NCI-H2081 (cell line): ENCODE results near the gene DNAI4.
"Not testable (repeated sequence)": the region's sequence is repeated elsewhere in the genome, so short reads cannot be mapped to it uniquely, and the experiment has no call there.

Experiments
- DNase-seq, 2 experiments: peaks; one replicate each; lab custom pipeline; 2025; lab: John Stamatoyannopoulos, UW

Gene DNAI4

DNA sequence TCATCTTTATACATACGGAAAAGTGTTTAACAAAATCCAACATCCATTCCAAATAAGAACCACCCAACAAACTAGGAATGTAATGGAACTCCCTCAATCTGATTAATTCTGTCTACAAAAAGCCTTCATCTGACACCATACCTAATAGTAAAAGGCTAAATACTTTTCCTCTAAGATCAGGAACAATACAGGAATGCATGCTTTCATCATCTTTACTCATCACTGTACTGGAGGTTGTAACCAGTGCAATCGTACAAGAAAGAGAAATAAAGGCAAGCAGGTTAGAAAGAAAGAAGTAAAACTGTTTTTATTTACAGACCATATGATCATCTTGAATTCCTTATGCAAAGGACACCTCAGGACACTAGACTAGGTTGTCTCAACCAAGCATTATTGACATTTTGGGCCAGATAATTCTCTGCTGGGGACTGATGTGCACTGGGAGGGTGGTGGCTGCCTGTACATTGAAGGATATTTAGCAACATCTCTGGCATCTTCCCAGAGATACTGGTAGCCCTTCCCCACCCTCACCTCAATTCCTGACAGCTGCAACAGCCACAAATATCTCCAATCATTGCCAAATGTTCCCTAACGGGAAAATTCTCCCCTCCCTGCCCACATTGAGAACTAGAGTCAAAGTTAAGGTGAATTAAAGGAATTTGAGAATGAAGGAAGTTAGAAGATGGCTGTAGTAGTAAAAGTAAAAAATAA is 93.0 kb downstream of the DNAI4 start:
- DNase-seq, result no peak

DNA sequence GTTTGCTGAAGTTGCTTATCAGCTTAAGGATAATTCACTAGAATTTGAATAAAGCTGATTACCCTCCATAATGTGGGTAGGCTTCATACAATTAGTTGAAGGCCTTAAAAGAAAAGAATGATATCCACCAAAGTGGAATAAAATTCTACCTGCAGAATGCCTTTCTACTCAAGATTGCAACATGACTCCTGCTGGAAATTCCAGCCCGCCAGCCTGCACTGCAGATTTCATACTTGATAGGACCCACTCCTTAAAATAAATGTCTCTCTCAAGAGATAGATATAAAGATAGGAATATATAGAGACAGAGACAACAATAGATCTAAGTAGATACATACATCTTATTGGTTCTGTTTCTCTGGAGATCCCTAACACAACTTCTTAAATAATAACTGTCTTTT is 99.9 kb downstream of the DNAI4 start:
- DNase-seq, result no peak

DNA sequence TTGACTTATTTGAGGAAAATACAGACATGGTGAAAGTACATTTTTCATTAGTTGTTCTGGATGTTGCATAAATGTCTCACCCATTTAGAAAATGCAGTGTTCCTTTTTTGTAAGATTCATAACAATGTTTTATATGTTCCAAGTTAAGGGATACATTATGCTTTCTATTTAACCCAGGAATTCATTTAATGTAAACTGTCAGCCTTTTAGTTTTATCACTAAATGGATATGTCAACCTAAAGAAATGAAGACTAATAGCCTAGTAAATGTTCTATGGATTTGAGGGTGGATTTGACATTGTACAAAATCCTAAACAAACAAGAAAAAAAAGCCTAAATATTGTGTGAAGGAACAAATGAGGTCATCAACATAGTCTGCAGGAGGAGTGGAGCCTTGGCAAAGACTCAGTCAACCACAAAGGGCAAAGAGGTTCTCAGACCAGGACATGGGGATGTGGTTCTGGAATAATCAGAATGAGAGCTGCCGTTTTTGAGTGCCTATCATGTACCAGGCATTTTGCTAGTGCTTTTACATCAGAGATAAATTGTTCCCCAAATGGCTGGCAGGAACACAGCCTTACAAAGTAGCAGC is 114.8 kb downstream of the DNAI4 start:
- DNase-seq, result peak in 1 of 2 experiments; percentile 18

DNA sequence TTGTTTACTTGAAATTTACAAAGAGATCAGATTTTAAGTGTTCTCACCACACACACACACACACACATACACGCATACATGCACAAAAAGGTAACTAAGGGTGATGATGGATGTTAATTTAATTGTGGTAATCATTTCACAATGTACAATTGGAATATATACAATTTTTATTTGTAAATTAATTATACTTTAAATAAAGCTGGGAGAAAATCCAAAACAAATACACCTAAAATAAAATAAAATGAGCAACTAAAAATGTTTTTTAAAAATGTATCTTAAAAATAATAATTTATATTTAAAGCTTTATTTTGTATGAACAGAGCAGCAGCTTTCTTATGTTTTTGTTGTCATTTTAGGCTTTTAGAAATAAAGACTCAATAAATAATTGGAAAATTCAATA is 115.4 kb downstream of the DNAI4 start:
- no peak for DNase-seq

DNA sequence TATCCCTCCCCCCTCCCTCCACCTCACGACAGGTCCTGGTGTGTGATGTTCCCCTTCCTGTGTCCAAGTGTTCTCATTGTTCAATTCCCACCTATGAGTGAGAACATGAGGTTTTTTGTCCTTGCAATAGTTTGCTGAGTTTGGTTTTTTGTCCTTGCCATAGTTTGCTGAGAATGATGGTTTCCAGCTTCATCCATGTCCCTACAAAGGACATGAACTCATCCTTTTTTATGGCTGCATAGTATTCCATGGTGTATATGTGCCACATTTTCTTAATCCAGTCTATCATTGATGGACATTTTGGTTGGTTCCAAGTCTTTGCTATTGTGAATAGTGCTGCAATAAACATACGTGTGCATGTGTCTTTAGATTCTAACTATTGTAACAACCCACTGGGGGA is 128.8 kb downstream of the DNAI4 start:
- not testable (repeated sequence) for DNase-seq

DNA sequence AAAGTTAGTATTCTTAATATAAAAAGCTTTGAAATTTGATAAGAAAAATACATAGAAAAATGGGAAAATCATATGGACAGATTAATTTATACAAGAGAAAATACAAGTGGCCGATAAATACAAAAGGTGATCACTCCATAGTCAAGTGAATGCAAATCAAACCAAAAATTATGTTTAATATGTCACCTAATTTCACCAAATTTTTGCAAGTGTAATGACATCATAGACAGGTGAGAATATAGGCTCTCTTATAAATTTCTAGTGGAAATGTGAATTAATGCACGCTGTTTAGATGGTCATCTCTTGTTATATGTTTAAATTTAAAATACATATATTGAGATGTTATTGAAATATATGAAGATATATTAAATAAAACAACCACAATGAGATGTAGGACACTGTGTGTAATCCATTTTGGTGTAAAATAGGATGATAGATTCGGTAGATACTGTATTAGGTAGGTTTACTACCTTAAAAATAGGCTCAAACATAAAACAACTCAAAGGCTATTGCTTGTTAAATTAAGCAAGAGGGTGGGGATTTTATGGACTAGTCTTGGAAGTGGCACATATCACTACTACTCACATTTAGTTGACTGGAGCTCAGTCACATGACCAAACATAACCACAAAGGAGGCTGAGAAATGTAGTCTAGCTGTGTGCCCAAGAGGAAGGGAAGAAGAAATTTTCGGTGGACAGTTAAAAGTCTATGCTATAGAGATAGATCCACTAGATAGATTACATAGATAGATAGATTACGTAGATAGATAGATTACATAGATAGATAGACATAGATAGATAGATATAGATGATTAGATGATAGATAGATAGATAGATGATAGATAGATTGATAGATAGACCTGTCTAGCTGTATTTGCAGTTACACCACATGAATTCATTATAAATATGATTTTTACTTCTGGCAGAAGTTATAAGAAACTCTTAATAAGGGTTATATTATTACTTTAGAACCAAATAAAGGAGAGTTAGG is 132.7 kb downstream of the DNAI4 start:
- no peak for DNase-seq

DNA sequence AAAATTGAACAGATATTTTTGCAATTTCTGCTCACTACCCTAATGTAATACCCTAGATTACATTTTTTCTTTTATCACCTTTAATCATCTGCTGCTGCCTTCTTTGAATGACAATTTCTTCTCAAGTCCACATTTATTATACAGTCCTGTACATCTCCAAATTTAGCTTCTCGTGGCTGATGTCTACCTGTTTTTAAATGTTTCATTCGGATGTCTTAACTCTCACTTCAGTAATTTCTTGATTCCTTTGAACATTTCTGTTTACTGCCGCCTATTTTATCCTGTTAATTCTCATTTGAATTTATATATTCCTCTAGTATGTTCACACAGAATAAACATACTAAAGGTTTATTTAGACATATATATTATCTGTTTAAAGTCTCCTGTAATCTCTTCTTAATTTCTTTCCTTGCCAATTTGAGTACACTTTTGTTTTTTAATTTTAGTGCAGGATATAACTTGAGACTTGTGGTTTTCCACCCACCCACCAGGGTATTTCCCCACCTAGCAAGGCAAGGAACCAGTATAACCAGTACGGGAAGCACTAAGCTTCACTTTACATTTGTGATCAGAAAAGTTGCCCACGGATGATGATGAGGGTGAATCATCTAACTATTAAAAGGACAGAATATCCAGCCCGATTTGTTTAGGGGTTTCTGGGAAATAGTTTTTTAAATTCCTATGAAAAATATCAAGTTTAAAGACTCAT is 136.3 kb downstream of the DNAI4 start:
- DNase-seq, result no peak

DNA sequence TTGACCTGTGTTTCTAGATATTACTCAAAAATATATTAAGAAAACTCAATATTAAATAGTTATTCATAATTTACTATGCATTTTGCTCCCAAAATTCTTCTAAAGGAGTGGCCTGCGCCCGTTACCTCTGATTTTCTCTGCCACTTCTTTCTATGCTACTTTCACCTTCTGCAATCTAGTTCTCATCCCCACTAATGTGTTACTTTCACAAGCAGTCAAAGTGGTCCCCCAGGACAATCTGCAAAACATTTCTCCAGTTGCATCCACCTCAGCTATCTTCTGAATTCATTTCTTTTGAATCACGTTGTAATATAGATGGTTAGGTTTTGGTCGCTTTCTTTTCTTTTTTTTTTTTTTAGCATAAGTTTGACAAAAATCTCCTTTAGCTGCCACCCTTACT is 137.0 kb downstream of the DNAI4 start:
- no peak for DNase-seq

DNA sequence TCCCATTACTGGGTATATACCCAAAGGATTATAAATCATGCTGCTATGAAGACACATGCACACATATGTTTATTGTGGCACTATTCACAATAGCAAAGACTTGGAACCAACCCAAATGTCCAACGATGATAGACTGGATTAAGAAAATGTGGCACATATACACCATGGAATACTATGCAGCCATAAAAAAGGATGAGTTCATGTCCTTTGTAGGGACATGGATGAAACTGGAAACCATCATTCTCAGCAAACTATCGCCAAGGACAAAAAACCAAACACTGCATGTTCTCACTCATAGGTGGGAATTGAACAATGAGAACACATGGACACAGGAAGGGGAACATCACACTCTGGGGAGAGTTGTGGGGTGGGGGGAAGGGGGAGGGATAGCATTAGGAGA is 138.9 kb downstream of the DNAI4 start:
- DNase-seq, result not testable (repeated sequence)

DNA sequence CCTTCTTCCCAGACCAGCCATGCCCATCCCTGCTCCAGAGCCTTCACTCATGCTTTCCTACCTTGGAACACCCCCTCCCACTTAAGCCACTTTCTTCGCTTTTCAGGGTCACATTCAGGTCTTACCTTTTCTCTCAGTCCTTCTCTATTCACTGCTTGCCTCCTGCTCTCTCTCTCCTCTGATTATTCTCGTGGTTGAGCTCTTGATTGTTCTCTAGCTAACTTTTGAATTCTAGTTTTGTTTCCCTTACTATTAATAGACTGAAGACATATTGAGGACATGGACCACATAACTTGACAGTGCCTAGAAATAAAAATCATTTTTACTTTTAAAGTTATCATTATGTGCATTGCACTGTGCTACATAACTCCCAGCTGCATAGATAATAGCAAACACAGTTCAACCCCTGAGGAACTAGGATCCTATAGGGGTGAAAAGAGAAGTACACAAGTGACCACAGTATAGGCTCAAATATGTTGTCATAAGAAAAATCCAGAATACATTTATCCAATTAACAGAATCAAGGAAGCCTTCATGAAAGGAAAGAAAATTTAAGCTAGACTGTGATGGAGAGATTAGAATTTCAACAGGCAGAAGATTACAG is 145.1 kb downstream of the DNAI4 start:
- no peak for DNase-seq

DNA sequence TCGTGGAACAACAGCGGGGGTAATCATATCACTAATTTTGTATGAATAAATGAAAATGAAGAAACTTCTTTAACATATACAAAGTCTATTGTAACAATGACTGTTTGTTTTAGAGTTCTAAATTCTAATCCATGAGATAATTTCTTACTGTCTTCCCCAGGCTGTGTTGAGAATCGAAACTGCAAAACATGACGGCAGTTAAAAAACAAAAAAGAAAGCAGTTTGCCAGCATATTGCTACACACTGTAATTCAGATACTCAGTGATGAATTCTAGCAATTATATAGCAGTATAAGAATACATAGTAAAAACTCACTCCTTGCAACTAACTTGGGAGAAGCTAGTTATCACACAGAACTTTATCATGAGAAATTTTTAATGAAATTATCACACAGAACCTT is 145.7 kb downstream of the DNAI4 start:
- no peak for DNase-seq

DNA sequence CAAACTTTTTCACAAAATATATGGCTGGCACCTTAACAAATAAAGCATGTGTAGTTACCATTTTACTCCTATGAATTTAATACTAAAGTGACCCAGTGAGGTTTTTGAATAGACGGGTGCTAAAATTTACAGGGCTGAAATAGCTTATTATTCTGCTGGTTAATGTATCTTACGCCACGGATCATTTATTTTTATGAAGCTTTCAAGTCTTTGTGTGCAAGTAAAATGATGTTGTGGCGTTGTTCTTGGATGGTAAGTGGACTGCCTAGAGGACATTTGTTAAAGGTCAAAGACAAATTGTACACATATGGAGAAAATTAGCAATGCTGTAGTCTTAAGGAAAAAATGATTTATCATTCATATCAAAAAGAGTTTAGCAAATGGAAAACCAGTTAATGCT is 146.4 kb downstream of the DNAI4 start:
- peak; percentile 54 to 90 for DNase-seq

DNA sequence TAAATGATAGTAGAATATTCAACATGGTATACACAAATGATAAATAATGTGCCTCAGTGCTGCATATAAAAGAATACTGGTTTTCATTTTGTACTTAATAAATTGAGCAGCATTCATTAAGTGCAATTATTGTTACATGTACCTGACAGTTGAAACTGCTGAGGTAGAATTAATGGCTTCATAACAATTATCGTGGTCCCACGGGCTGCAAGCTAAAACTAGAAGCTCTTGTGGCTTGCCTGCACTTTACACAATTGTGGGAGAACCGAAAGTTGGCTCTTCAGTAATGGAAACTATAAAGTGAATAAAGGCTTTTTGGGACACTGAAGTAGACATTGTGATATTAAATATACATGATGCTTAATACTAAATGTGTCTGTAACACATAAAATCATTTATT is 146.8 kb downstream of the DNAI4 start:
- DNase-seq, result peak; percentile 22 to 82

DNA sequence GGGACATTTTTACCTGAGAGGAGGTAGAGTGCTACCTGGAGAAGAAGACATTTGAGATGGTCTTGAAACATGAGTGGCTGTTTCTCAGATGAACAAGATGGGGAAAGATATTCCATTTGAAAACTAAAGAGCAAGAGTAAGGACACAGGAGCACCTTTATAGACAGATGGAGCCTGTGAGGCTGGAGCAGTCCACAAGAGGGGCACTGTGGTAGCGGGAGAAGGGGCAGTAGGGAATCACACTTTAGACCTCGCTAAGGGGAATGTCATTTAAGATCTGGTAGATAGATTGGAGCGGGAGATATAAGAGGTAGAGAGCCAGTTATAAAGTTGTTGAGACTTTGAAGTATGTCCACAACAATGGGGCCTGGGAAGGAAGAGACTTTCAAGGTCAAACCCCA is 149.0 kb downstream of the DNAI4 start:
- DNase-seq, result no peak

DNA sequence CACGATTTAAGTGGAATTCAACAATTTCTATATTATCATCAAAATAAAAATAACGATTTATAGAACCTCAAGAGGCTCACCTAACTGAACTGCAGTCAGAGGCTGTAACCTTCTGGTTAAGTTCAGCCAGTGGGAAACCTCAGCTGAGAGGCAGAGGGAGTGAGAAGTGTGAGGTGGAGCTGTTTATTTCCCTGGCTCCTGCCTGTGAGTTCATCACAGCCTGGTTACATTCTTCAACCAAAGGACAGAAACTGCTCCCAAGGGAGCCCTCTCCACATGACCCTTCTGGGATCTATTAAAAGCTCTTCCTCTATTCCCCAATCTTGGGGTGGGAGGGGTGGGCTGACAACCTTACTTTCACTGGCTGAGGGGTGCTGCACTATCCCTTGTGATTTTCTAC is 150.2 kb downstream of the DNAI4 start:
- no peak for DNase-seq

DNA sequence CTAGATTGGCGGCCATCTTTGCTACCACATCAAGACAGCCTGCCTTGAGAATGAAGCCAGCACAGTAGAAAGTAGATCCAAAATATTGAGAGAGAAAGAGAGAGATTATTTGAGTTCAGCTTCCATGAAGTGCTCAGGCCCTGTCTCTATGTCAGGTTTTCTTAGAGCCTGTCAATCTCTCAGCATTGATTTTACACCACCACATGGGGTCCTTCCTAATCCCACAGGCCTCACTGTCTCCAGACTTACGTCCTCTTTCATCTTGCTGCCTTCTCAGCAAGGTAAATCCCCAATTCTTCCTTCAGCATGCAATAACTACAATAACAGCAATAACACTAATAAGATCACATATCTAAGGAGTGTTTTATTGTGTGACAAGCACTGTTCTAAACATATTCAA is 151.4 kb downstream of the DNAI4 start:
- no peak for DNase-seq

DNA sequence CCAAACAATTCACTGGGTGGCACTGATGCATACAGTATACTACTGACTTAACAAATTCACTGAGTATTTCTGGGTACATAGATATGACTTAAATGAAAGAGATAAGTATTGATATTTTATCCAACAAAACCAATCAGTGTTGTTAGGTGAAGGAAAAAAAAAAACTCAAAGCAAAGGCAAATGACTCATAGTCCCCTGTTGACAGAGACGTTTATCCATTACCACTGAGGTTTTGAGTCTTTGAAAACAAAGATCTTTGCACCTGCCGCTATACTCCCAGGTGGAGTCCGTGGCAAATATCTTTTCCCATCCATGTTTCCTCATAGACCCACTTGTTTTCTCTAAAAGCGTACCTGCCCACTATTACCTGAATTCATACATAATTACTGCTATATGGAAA is 154.0 kb downstream of the DNAI4 start:
- DNase-seq, result peak in 1 of 2 experiments; percentile 22

DNA sequence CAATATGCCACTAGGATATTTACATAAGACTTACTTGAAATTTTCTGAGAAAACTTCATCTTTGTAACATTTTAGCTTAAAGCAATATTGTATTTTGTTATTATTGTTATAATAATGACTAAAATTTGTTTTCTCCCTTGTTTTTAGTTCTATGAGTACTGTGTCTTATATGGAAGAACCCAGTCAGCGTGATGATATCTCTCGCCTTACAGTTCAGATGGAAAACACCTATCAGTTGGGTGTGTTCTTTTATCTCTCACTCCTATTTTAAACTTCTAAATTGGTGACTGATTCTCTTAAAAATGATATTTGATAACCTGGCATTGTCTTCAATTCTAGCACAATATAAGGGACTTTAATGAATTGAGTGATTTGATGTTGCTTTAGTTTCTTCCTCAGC is 154.4 kb downstream of the DNAI4 start:
- DNase-seq, result no peak

DNA sequence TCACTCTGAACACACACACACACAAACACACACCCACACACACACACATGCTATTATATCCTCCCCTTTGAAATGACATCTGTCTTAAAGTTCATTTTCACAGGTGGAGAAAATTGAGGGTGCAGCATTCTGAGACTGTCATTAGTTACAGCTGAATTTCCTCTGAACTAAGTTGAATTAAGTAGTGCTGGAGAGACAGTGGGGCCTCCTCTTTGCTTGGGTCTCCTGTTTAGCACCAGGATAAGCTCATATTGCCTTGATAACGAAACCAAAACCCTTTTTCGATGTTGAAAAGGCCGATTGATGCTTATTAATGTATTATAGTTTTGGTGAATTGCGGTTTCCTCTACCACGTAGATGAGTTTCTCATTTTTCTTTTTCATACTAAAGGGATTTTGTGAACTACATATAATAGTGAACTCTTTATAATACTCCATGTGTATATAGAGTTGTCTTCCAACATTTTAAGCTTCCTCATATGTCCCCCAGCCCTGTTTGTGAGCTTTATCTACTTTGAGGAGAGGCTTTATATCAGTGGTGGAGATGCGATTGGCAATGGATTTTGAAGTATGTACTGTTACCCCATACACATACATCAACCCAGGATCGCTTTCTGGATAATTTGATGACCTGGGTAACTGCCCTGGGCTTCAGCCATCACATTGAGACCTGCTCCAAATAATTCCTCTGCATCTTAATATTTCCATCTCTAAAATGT is 155.0 kb downstream of the DNAI4 start:
- DNase-seq, result peak in 1 of 2 experiments; percentile 37

DNA sequence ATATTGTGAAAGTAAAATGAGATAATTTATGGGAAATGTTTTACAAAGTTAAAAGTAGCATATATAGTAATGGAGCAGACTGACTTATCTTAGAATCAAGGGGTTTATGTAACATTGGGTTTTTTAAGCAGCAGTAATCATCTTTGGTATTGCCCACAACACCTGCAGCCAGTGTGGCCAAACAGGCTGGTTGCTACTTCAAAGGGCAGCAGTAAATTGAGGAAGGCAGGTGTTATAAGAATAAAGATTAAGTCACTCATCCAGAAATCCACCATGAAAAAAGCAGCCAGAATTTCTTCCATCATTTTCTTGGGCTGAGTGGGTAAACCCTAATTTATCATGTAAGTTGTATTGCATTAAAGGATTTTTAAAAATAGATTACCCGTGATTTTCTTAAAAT is 155.7 kb downstream of the DNAI4 start:
- DNase-seq, result peak in 1 of 2 experiments; percentile 36

DNA sequence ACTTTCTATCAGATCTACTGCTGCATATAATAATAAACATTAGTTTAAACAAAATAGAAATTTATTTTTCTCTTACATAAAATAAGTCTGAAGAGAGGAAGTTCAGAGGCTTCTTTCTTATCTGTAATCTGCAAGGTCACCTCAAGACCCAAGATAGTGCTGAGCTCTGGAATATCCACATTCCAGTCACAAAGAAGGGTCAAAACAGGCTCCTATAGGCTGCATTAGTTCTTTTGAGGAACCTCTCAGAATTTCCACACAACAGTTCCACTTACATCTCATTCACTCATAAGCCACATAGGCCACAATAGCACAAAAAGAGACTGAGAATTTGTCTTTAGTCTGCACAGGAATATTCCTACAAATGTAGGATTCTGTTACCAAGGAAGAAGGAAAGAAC is 157.0 kb downstream of the DNAI4 start:
- no peak for DNase-seq
